Measurements from ENCODE around the gene MAN2A2. TPM values are rescaled to one million over a fixed set of nuclear protein-coding genes. Genes with fewer than 3 reads are reported as not detected.
"Not testable (repeated sequence)": the region's sequence is repeated elsewhere in the genome, so short reads cannot be mapped to it uniquely, and the experiment has no call there.

Gene MAN2A2
- total RNA-seq, 2 experiments from 2014 or later: 69.1 to 74.1 TPM

GRCh38 chr15:90886291-90886614 is 16.8 kb upstream of the MAN2A2 start:
- no peak for DNase-seq
- peaks cover 3% of the 10 kb centered on the region for H3K36me3 Mint-ChIP-seq
- no peak overlapping the region for H3K27ac Mint-ChIP-seq
- peaks cover 8% of the 10 kb centered on the region for H3K4me1 Mint-ChIP-seq
- H3K9me3 Mint-ChIP-seq: no peaks in the 10 kb centered on the region
- H3K27me3 Mint-ChIP-seq: peaks cover 4% of the 10 kb centered on the region
- H3K4me3 Mint-ChIP-seq: no peak overlapping the region

GRCh38 chr15:90887037-90887481 is 16.0 kb upstream of the MAN2A2 start:
- peaks cover 4% of the 10 kb centered on the region for H3K27me3 Mint-ChIP-seq
- H3K9me3 Mint-ChIP-seq: no peaks in the 10 kb centered on the region
- H3K4me1 Mint-ChIP-seq: peaks cover 8% of the 10 kb centered on the region
- H3K4me3 Mint-ChIP-seq: no peak overlapping the region
- no peak overlapping the region for H3K27ac Mint-ChIP-seq
- no peak for DNase-seq
- H3K36me3 Mint-ChIP-seq: peaks cover 3% of the 10 kb centered on the region

DNA sequence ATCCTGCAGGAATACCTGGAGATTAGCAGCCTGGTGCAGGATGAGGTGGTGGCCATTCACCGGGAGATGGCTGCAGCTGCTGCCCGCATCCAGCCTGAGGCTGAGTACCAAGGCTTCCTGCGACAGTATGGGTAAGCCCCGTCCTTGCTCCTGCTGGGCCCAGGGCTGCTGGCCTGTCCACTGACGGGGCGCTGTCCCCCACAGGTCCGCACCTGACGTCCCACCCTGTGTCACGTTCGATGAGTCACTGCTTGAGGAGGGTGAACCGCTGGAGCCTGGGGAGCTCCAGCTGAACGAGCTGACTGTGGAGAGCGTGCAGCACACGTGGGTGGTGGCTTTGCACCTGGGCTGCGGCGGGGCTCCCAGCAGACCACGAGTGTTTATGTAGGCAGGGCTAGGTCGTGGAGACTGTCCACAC is 13.8 kb upstream of the MAN2A2 start:
- H3K4me1 Mint-ChIP-seq: peaks cover 8% of the 10 kb centered on the region
- H3K4me3 Mint-ChIP-seq: no peak overlapping the region
- no peak for DNase-seq
- H3K36me3 Mint-ChIP-seq: no peaks in the 10 kb centered on the region
- H3K27ac Mint-ChIP-seq: no peak overlapping the region
- no peaks in the 10 kb centered on the region for H3K9me3 Mint-ChIP-seq
- peaks cover 4% of the 10 kb centered on the region for H3K27me3 Mint-ChIP-seq

DNA sequence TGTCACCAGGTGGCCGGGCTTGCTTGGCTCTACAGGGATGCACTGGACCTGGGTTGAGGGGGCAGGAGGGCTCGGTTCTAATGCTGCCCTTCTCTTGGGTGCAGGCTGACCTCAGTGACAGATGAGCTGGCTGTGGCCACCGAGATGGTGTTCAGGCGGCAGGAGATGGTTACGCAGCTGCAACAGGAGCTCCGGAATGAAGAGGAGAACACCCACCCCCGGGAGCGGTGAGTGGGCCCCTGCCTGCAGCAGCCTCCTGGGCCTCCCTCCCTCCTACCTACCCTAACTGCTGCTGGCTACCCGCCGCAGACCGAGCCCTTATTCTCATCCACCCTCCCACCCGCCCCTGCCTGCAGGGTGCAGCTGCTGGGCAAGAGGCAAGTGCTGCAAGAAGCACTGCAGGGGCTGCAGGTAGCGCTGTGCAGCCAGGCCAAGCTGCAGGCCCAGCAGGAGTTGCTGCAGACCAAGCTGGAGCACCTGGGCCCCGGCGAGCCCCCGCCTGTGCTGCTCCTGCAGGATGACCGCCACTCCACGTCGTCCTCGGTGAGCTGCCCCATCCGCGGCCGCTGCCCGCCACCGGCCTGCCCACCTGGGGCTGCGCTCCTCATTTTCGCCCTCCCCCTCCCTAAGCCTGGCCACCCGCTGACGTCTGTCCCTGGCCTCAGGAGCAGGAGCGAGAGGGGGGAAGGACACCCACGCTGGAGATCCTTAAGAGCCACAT is 13.2 kb upstream of the MAN2A2 start:
- DNase-seq: no peak
- Mint-ChIP-seq H3K36me3 (no peaks in the 10 kb centered on the region), H3K4me1 (peaks cover 7% of the 10 kb centered on the region), H3K27ac (no peak overlapping the region), H3K4me3 (no peak overlapping the region), H3K27me3 (peaks cover 4% of the 10 kb centered on the region), H3K9me3 (no peaks in the 10 kb centered on the region)

- H3K4me3 Mint-ChIP-seq: no peak overlapping the region
- H3K27me3 Mint-ChIP-seq: peaks cover under 1% of the 10 kb centered on the region
- no peak overlapping the region for H3K27ac Mint-ChIP-seq
- peaks cover 4% of the 10 kb centered on the region for H3K4me1 Mint-ChIP-seq
- DNase-seq: no peak
- no peaks in the 10 kb centered on the region for H3K9me3 Mint-ChIP-seq
- H3K36me3 Mint-ChIP-seq: no peaks in the 10 kb centered on the region
Measured at GRCh38 chr15:90890839-90891238, 12.3 kb upstream of the MAN2A2 start.

DNA sequence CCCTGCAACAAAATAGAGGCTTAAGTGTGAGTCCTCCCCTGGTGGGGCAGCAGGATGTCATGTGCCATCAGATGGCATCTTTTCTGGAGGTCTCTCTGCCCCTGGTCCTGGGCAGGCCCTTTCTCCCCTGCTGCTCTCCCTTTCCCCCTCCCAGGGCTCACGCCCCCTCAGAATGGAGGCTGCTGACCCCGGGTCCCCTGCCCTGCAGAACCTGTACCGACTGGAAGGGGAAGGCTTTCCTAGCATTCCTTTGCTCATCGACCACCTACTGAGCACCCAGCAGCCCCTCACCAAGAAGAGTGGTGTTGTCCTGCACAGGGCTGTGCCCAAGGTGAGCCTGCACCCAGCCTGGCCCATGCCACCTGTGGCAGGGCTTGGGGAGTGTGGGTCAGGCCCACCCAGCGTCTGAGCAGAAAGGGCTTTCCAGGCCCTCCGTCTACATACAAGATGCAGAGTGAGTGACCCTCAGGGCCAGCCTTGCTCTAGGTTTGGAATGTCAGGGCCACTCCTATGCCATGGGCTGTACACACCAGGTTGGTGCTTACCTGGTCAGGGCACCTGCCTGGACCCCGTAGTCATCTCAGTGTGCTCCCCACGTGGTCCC is 11.7 kb upstream of the MAN2A2 start:
- no peak for DNase-seq
- H3K9me3 Mint-ChIP-seq: no peaks in the 10 kb centered on the region
- H3K36me3 Mint-ChIP-seq: no peaks in the 10 kb centered on the region
- no peaks in the 10 kb centered on the region for H3K27me3 Mint-ChIP-seq
- H3K4me3 Mint-ChIP-seq: no peak overlapping the region
- H3K27ac Mint-ChIP-seq: no peak overlapping the region
- no peaks in the 10 kb centered on the region for H3K4me1 Mint-ChIP-seq

DNA sequence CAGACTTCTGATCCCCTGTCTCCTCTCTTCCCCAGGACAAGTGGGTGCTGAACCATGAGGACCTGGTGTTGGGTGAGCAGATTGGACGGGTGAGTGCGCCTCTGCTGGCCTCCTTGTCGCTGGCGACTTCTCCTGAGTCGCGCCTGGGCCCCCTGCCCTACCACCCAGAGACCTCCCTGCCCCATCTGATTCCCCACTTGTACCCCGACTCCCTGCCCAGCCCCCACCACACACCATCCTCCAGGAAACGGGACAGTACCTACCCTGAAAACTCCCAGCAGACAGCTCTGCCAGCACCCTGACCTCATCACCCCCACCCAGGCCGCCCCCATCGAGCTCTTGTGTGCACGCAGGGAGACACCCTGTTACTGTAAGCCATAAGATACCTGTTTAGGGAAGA is 11.1 kb upstream of the MAN2A2 start:
- Mint-ChIP-seq H3K9me3 (no peaks in the 10 kb centered on the region), H3K4me3 (no peak overlapping the region), H3K27me3 (no peaks in the 10 kb centered on the region), H3K27ac (no peak overlapping the region), H3K4me1 (no peaks in the 10 kb centered on the region), H3K36me3 (no peaks in the 10 kb centered on the region)
- DNase-seq: no peak

- H3K36me3 Mint-ChIP-seq: no peaks in the 10 kb centered on the region
- no peak for DNase-seq
- no peaks in the 10 kb centered on the region for H3K9me3 Mint-ChIP-seq
- no peak overlapping the region for H3K4me3 Mint-ChIP-seq
- no peaks in the 10 kb centered on the region for H3K4me1 Mint-ChIP-seq
- no peaks in the 10 kb centered on the region for H3K27me3 Mint-ChIP-seq
- no peak overlapping the region for H3K27ac Mint-ChIP-seq
Measured at GRCh38 chr15:90892498-90893174, 10.5 kb upstream of the MAN2A2 start.

DNA sequence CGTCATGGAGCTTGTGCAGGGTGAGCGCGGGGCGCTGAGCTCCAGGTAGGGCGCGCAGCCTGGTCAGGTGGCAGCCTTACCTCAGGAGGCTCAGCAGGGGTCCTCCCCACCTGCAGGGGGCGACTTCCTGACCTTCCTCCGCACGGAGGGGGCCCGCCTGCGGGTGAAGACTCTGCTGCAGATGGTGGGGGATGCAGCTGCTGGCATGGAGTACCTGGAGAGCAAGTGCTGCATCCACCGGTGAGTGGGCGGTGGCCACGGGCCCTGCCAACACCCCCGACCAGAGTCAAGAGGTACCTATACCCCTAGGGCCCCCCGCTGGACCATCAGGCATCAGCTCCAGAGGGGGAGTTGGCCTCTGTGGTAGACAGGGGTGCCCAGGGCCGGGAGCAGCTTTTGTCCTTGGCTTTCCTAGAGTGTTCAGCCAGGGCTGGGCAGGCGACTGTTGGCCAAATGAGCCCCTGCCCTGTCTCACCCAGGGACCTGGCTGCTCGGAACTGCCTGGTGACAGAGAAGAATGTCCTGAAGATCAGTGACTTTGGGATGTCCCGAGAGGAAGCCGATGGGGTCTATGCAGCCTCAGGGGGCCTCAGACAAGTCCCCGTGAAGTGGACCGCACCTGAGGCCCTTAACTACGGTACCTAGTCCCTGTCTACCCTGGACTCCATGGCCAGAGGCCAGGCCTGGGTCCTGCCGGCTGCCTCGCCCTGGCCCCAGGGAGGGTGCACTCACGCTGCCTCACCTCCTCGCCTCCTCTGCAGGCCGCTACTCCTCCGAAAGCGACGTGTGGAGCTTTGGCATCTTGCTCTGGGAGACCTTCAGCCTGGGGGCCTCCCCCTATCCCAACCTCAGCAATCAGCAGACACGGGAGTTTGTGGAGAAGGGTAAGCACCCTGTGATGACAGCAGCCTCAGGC is 9.7 kb upstream of the MAN2A2 start:
- Mint-ChIP-seq H3K27ac (no peak overlapping the region), H3K9me3 (no peaks in the 10 kb centered on the region)
- peak; percentile 35 for DNase-seq

DNA sequence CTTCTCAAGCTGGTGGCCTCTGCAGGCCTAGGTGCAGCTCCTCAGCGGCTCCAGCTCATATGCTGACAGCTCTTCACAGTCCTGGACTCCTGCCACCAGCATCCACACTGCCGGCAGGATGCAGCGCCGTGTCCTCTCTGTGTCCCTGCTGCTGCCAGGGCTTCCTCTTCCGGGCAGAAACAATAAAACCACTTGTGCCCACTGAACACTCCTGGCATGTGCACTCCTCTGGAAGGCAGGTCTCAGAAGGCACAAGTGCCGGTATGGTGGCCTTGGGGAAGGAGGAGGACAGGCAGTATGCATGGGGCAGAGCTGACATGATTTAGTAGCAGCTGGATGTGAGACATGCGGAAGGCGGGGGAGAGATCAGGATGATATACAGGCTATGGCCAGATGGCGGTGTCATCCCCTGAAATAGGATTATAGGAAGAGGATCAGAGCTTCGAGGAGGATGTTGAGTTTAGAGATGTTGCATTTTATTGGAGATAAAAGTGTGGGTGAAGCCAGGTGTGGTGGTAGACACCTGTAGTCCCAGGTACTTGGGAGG is 7.5 kb upstream of the MAN2A2 start:
- Mint-ChIP-seq H3K27ac (peak overlapping the region; percentile 2), H3K9me3 (no peaks in the 10 kb centered on the region), H3K27me3 (no peaks in the 10 kb centered on the region), H3K36me3 (no peaks in the 10 kb centered on the region), H3K4me1 (peaks cover 2% of the 10 kb centered on the region), H3K4me3 (no peak overlapping the region)
- no peak for DNase-seq

More for the DNA sequence above, 9.7 kb upstream of the MAN2A2 start:
- H3K27me3 Mint-ChIP-seq: no peaks in the 10 kb centered on the region
- no peak overlapping the region for H3K4me3 Mint-ChIP-seq
- no peaks in the 10 kb centered on the region for H3K4me1 Mint-ChIP-seq
- no peaks in the 10 kb centered on the region for H3K36me3 Mint-ChIP-seq

DNA sequence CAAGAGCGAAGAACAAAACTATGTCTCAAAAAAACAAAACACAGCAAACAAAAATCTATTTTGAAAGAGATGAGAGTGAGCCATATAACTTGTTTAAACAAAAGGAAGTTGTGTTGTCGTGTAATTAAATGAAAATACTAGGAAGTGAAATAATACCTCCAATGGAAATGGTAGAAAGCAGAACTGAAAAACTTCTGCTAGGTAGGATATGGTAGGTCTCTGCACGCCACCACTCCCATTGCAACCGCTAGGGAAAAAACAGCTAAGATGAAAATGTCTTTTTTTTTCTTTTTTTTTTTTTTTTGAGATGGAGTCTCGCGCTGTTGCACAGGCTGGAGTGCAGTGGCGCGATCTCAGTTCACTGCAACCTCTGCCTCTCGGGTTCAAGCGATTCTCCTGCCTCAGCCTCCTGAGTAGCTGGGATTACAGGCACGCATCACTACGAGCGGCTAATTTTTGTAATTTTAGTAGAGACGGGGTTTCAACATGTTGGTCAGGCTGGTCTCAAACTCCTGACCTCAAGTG is 5.9 kb upstream of the MAN2A2 start:
- H3K27ac Mint-ChIP-seq: not testable (repeated sequence)

GRCh38 chr15:90901175-90902039 is 1.7 kb upstream of the MAN2A2 start:
- H3K27me3 Mint-ChIP-seq: no peaks in the 10 kb centered on the region
- H3K4me1 Mint-ChIP-seq: peaks cover 19% of the 10 kb centered on the region
- peak overlapping the region; percentile 82 for H3K4me3 Mint-ChIP-seq
- peaks cover 16% of the 10 kb centered on the region for H3K36me3 Mint-ChIP-seq
- peak overlapping the region; percentile 89 for H3K27ac Mint-ChIP-seq
- no peaks in the 10 kb centered on the region for H3K9me3 Mint-ChIP-seq
- DNase-seq: no peak

More for the DNA sequence above, 5.9 kb upstream of the MAN2A2 start:
- H3K36me3 Mint-ChIP-seq, DNase-seq, H3K9me3 Mint-ChIP-seq, H3K27me3 Mint-ChIP-seq, H3K4me3 Mint-ChIP-seq: not testable (repeated sequence)
- H3K4me1 Mint-ChIP-seq: peaks cover 13% of the 10 kb centered on the region

DNA sequence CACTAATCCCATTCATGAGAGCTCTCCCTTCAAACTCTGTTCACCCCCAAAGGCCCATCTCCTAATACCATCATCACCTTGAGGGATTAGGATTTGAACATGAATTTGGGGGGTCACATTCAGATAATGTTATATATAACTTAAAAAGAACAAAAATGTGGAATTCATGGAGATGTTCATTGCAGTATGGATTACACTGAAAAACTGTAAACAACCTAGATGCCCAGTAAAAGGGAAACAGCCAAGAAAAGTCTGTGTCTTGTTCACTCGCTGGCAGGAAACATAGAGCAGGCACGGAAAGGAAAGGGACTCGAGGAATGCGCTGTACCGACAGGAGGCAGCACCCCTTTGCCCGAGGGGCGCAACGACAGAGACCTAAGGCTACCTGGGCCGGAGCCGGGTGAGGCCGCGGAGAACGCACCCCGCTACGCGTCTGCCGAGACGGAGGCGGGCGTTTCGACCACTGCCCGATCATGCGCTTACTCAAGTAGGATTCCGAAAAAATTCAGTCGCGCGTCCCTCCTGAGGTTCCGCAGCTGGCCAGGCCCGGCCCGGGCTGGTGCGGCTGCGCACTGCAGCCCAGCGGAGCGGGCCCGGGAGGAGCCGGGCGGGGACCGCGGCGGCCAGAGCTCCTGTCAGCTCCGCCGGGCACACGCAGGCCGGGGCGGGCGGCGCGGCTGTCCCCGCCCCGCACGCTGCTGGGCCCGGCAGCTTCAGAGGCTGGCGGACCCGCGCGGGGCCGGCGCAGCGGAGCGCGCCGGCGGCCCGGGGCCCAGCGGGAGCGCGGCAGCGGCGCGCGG is 862 bp upstream of the MAN2A2 start:
- Mint-ChIP-seq H3K27me3 (no peaks in the 10 kb centered on the region), H3K4me3 (peak overlapping the region; percentile 82), H3K27ac (peak overlapping the region; percentile 89), H3K4me1 (peaks cover 19% of the 10 kb centered on the region), H3K9me3 (no peaks in the 10 kb centered on the region), H3K36me3 (peaks cover 22% of the 10 kb centered on the region)
- DNase-seq: peak; percentile 81
